Measurements from ENCODE around the gene GALNT10.

DNA sequence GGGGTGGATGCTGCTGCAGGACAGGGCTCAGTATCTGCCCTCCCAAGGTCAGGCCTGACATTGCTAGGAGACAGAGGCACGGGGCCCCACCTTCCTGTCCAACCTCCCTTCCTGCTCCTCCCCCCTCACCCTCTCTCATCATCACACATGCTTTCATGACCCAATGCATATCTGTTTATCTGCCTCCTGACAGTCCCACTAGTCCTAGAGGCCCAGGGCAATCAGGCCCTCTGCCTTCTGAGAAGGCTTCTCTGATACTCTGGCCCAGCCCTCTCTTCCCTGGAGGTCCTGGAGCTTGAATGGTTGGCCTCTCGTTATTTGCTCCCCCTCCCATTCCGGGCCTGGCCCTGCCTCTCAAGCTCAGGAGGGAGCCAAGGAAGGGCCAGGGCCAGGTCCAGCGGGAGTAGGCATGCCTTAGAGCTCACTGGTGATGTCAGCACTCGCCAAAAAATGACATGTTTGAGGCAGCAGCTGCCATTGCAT lies 164.6 kb downstream of the GALNT10 start:
- TF ChIP-seq ELF4 (IDR thresholded peaks at IDR 0.05) (no peak), SUZ12 (IDR thresholded peaks at IDR 0.05) (no peak), FOXM1 (IDR thresholded peaks at IDR 0.05; ENCODE audit: borderline replicate concordance) (no peak), HDGF (IDR thresholded peaks at IDR 0.05; ENCODE audit: borderline replicate concordance) (no peak), BHLHE40 (IDR thresholded peaks at IDR 0.05; ENCODE audit: borderline replicate concordance) (no peak), TARDBP (IDR thresholded peaks at IDR 0.05) (no peak), L3MBTL2 (conservative IDR thresholded peaks at IDR 0.05) (no peak), SP1 (IDR thresholded peaks at IDR 0.05) (no peak), FOXA1 (IDR thresholded peaks at IDR 0.05) (no peak), FOXK2 (IDR thresholded peaks at IDR 0.05) (no peak)
